ENCODE data around the gene C2orf92.
"Not testable (repeated sequence)": the region's sequence is repeated elsewhere in the genome, so short reads cannot be mapped to it uniquely, and the experiment has no call there.

C2orf92 gene

GRCh38 chr2:97693476-97693875 lies 24.0 kb downstream of the C2orf92 start:
- no peak for DNase-seq (ENCODE audit: low read depth in 2 of 2)

- no peak for DNase-seq (ENCODE audit: low read depth in 2 of 2)
Observed at GRCh38 chr2:97695744-97696143, 26.2 kb downstream of the C2orf92 start.

GRCh38 chr2:97697252-97698235 lies 28.0 kb downstream of the C2orf92 start:
- peak; percentile 85 to 95 for DNase-seq (ENCODE audit: low read depth in 2 of 2)

- DNase-seq (ENCODE audit: low read depth in 2 of 2): no peak
Observed at GRCh38 chr2:97698530-97698929, 29.0 kb downstream of the C2orf92 start.

- DNase-seq (ENCODE audit: low read depth in 2 of 2): peak in 1 of 2 experiments; percentile 62
Observed at GRCh38 chr2:97699765-97700444, 30.4 kb downstream of the C2orf92 start.

- no peak for DNase-seq (ENCODE audit: low read depth in 2 of 2)
Observed at GRCh38 chr2:97701186-97701585, 31.7 kb downstream of the C2orf92 start.

GRCh38 chr2:97701851-97702465 lies 32.4 kb downstream of the C2orf92 start:
- no peak for DNase-seq (ENCODE audit: low read depth in 2 of 2)

GRCh38 chr2:97702731-97703470 lies 33.4 kb downstream of the C2orf92 start:
- no peak for DNase-seq (ENCODE audit: low read depth in 2 of 2)

- DNase-seq (ENCODE audit: low read depth in 2 of 2): no peak
Observed at GRCh38 chr2:97703741-97704140, 34.2 kb downstream of the C2orf92 start.

- no peak for DNase-seq (ENCODE audit: low read depth in 2 of 2)
Observed at GRCh38 chr2:97704989-97705388, 35.5 kb downstream of the C2orf92 start.

GRCh38 chr2:97706112-97706511 lies 36.6 kb downstream of the C2orf92 start:
- DNase-seq (ENCODE audit: low read depth in 2 of 2): no peak

GRCh38 chr2:97706708-97707345 lies 37.3 kb downstream of the C2orf92 start:
- no peak for DNase-seq (ENCODE audit: low read depth in 2 of 2)

- DNase-seq (ENCODE audit: low read depth in 2 of 2): no peak
Observed at GRCh38 chr2:97707362-97708047, 38.0 kb downstream of the C2orf92 start.

GRCh38 chr2:97708048-97708380 lies 38.5 kb downstream of the C2orf92 start:
- DNase-seq (ENCODE audit: low read depth in 2 of 2): no peak

- no peak for DNase-seq (ENCODE audit: low read depth in 2 of 2)
Observed at GRCh38 chr2:97708608-97709007, 39.1 kb downstream of the C2orf92 start.

GRCh38 chr2:97711394-97711711 lies 41.8 kb downstream of the C2orf92 start:
- DNase-seq (ENCODE audit: low read depth in 2 of 2): no peak

GRCh38 chr2:97712175-97712574 lies 42.7 kb downstream of the C2orf92 start:
- not testable (repeated sequence) for DNase-seq (ENCODE audit: low read depth in 2 of 2)

- peak in 1 of 2 experiments; percentile 33 for DNase-seq (ENCODE audit: low read depth in 2 of 2)
Observed at GRCh38 chr2:97712693-97713295, 43.3 kb downstream of the C2orf92 start.

- peak; percentile 31 to 54 for DNase-seq (ENCODE audit: low read depth in 2 of 2)
Observed at GRCh38 chr2:97713296-97714083, 44.0 kb downstream of the C2orf92 start, which contains the start of gene ZAP70. Gene ZAP70, plus strand, starts transcription at chr2:97713576. Its CDS starts 10,461 bp downstream, at chr2:97724037.

Data from stimulated activated CD4-positive, alpha-beta T cell treated with anti-CD3 and anti-CD28 coated beads, Interleukin-12 subunit alpha, Interleukin-12 subunit beta, amount 100 ng/mL, for 24 hours (primary cell).